ENCODE results near the gene TBC1D14. TPM values are rescaled to one million over a fixed set of nuclear protein-coding genes. Genes with fewer than 3 reads are reported as not detected.

Gene TBC1D14
- total RNA-seq, 3 donors from 2014 or later (not counting 1 experiment from before 2014, with no cell fraction given), result 36.0 to 54.7 (median 53.2) TPM

DNA sequence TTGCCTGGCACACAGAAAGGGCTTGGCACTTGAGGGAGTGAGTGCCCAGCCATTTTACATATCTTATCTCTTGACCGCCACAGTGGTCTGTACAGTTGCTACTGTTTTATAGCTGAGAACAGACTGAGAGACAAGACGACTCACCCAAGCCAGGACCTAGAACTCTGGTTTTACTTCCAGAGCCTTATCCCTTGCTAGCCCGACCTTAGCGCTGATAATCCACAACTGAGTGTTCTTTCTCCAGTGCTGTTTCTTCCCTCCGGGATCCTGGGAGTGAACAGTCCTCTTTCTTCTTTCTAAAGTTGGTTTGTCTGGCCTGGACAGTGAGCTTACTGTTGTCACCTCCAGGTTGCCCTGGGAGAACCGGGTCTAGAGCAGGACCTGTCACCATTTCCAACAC is 81.0 kb downstream of the TBC1D14 start:
- Mint-ChIP-seq H3K27ac (no peak overlapping the region), H3K36me3 (no peaks in the 10 kb centered on the region), H3K27me3 (ENCODE audit: low read depth in 2 of 2) (no peaks in the 10 kb centered on the region), H3K4me3 (no peak overlapping the region), H3K4me1 (peaks cover 51 to 52% of the 10 kb centered on the region in 2 donors), H3K9me3 (no peaks in the 10 kb centered on the region)
- Histone ChIP-seq H3K27me3 (ENCODE audit: control insufficient read depth, insufficient read depth, low read length) (no peaks in the 10 kb centered on the region), H3K36me3 (ENCODE audit: control insufficient read depth, insufficient read depth, low read length) (peaks cover 7% of the 10 kb centered on the region), H3K4me1 (ENCODE audit: control insufficient read depth, insufficient read depth, low read length) (peaks cover 40% of the 10 kb centered on the region), H3K9me3 (ENCODE audit: control insufficient read depth, insufficient read depth, low read length) (no peaks in the 10 kb centered on the region), H3K27ac (ENCODE audit: low read length) (no peak overlapping the region), H3K4me3 (ENCODE audit: low read length) (no peak overlapping the region)
- no peak for DNase-seq
- no peak for ATAC-seq
- intact Hi-C loops (cut with micrococcal nuclease), result no loop called here
- WGBS (ENCODE audit: insufficient coverage), result 95% methylated on average over 6 of the region's 6 CpGs
- no peak for TF ChIP-seq CTCF (IDR thresholded peaks at IDR 0.05)

- H3K36me3 Mint-ChIP-seq, result no peaks in the 10 kb centered on the region
- DNase-seq, result no peak
- no peaks in the 10 kb centered on the region for H3K27me3 ChIP-seq (ENCODE audit: control insufficient read depth, insufficient read depth, low read length)
- no peaks in the 10 kb centered on the region for H3K9me3 Mint-ChIP-seq
- no peaks in the 10 kb centered on the region for H3K27me3 Mint-ChIP-seq (ENCODE audit: low read depth in 2 of 2)
- TF ChIP-seq CTCF (IDR thresholded peaks at IDR 0.05), result no peak
- H3K9me3 ChIP-seq (ENCODE audit: control insufficient read depth, insufficient read depth, low read length), result no peaks in the 10 kb centered on the region
- peaks cover 45 to 46% of the 10 kb centered on the region in 2 donors for H3K4me1 Mint-ChIP-seq
- H3K27ac Mint-ChIP-seq, result no peak overlapping the region
- H3K4me3 Mint-ChIP-seq, result no peak overlapping the region
- 67% methylated on average over 11 of the region's 11 CpGs for WGBS (ENCODE audit: insufficient coverage)
- H3K4me3 ChIP-seq (ENCODE audit: low read length), result no peak overlapping the region
- H3K36me3 ChIP-seq (ENCODE audit: control insufficient read depth, insufficient read depth, low read length), result peaks cover 9% of the 10 kb centered on the region
- H3K27ac ChIP-seq (ENCODE audit: low read length), result no peak overlapping the region
- ATAC-seq, result no peak
- peaks cover 34% of the 10 kb centered on the region for H3K4me1 ChIP-seq (ENCODE audit: control insufficient read depth, insufficient read depth, low read length)
- intact Hi-C loops (cut with micrococcal nuclease), result no loop called here
Observed at GRCh38 chr4:6991249-6991648, 81.6 kb downstream of the TBC1D14 start.

- peaks cover 31% of the 10 kb centered on the region for H3K4me1 ChIP-seq (ENCODE audit: control insufficient read depth, insufficient read depth, low read length)
- ATAC-seq (no peak), DNase-seq (no peak)
- TF ChIP-seq CTCF (IDR thresholded peaks at IDR 0.05), result no peak
- H3K9me3 ChIP-seq (ENCODE audit: control insufficient read depth, insufficient read depth, low read length), result no peaks in the 10 kb centered on the region
- no peak overlapping the region for H3K27ac ChIP-seq (ENCODE audit: low read length)
- no peaks in the 10 kb centered on the region for H3K27me3 Mint-ChIP-seq (ENCODE audit: low read depth in 2 of 2)
- no peaks in the 10 kb centered on the region for H3K9me3 Mint-ChIP-seq
- peaks cover 40 to 44% of the 10 kb centered on the region in 2 donors for H3K4me1 Mint-ChIP-seq
- peaks cover 15% of the 10 kb centered on the region for H3K36me3 ChIP-seq (ENCODE audit: control insufficient read depth, insufficient read depth, low read length)
- H3K4me3 ChIP-seq (ENCODE audit: low read length), result no peak overlapping the region
- H3K27me3 ChIP-seq (ENCODE audit: control insufficient read depth, insufficient read depth, low read length), result no peaks in the 10 kb centered on the region
- H3K4me3 Mint-ChIP-seq, result no peak overlapping the region
- no peaks in the 10 kb centered on the region for H3K36me3 Mint-ChIP-seq
- WGBS (ENCODE audit: insufficient coverage), result 63% methylated on average over 15 of the region's 15 CpGs
- intact Hi-C loops (cut with micrococcal nuclease), result no loop called here
- no peak overlapping the region for H3K27ac Mint-ChIP-seq
Observed at GRCh38 chr4:6991771-6992557, 82.3 kb downstream of the TBC1D14 start.

Measured in natural killer cell (primary cell).